ENCODE data around the gene CPTP. TPM values are rescaled to one million over a fixed set of nuclear protein-coding genes. Genes with fewer than 3 reads are reported as not detected.

Gene CPTP
- polyA plus RNA-seq, 1 experiment, result 7.1 TPM

DNA sequence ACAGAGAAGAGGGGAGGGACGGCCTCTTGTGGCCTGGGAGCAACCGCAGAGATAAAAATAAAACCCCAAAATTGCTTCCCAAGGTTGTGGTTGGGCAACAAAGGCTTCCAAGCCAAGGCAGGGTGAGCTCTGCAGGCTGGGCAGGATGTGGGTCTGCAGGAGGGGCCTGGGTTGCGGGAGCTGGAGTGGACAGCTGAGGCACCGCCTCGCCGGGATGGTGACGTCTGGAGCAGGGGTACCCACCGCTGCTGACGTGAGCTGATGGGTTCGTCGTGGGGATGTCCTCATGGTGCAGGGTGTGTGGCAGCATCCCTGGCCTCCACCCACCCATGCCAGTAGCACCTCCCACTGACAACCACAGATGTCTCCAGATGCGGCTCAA is 46.8 kb downstream of the CPTP start:
- Histone ChIP-seq H3K27ac (ENCODE audit: low read depth, low read length) (no peak overlapping the region), H3K9me3 (ENCODE audit: control insufficient read depth, insufficient read depth, low read length) (peaks cover 4% of the 10 kb centered on the region; the same call in 1 of the 2 replicates), H3K4me3 (ENCODE audit: low read depth, low read length) (no peak overlapping the region), H3K27me3 (ENCODE audit: control insufficient read depth, insufficient read depth, low read length) (no peaks in the 10 kb centered on the region)
- TF ChIP-seq, protein P1, sequence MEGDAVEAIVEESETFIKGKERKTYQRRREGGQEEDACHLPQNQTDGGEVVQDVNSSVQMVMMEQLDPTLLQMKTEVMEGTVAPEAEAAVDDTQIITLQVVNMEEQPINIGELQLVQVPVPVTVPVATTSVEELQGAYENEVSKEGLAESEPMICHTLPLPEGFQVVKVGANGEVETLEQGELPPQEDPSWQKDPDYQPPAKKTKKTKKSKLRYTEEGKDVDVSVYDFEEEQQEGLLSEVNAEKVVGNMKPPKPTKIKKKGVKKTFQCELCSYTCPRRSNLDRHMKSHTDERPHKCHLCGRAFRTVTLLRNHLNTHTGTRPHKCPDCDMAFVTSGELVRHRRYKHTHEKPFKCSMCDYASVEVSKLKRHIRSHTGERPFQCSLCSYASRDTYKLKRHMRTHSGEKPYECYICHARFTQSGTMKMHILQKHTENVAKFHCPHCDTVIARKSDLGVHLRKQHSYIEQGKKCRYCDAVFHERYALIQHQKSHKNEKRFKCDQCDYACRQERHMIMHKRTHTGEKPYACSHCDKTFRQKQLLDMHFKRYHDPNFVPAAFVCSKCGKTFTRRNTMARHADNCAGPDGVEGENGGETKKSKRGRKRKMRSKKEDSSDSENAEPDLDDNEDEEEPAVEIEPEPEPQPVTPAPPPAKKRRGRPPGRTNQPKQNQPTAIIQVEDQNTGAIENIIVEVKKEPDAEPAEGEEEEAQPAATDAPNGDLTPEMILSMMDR (IDR thresholded peaks at IDR 0.05; ENCODE audit: low read depth, low read length), result no peak
- CTCF ChIA-PET, result interaction anchor here (0.8 to 1.6 kb wide), 7 partner anchors 9 to 46 kb away, joined by 3 to 10 read pairs (median 4); no protein-coding TSS in a partner anchor
- DNase-seq (ENCODE audit: low read depth, low spot score), result no peak
- POLR2A ChIA-PET, result interaction anchor here (0.6 to 1.8 kb wide), 7 partner anchors 8 to 60 kb away, joined by 3 to 6 read pairs (median 3); partner anchors contain the start of gene MXRA8

DNA sequence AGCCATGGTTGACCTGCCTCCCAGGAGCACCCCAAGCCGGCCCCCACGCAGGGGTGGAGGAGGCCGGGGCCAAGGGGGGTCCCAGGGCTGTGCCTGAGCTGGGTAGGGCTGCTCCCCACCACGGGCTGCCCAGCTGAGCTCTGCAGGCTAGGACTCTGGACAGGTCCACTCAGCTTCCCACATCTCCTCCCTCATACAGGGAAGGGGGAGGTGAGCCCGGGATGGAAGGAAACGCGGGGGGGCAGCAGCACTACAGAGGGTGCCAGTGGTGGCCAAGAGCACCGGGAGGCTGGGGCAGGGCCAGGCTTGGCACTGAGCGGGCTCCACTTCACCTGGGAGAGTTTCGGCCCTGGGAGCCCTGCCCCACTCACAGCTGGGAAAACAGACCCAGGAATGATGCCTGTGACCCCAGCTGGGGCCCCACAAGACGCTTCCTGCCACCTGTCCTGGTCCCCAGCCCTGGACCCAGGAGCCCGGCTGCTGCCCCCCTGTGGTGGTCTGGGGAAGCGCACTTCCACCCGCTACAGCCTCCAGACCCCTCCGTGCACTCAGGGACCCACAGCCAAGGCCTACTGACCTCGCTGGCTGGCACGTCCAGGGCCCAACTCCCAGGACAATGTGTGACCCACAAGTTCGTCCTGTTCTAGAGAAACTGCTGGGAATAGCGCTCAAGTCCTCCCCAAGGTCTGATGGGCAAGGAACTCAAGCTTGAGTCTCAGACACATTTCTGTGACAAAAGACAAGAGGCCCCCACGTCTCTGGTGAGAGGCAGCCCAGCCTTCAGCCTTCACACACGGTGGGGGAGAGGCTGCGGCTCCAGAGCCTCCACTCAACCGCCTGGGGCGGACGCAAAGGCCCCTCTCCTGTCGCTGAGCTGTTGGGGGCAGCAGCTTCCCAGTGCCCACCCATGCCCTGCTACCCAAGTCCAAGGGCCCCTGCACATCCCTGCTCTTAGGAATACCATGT is 47.4 kb downstream of the CPTP start:
- H3K27ac ChIP-seq (ENCODE audit: low read depth, low read length), result no peak overlapping the region
- POLR2A ChIA-PET, result interaction anchor here (0.6 to 1.8 kb wide), 7 partner anchors 9 to 61 kb away, joined by 3 to 6 read pairs (median 3); partner anchors contain the start of gene MXRA8
- H3K9me3 ChIP-seq (ENCODE audit: control insufficient read depth, insufficient read depth, low read length), result peaks cover 4% of the 10 kb centered on the region; the same call in 1 of the 2 replicates
- CTCF ChIA-PET, result interaction anchor here (0.6 to 1.6 kb wide), 15 partner anchors 10 to 47 kb away, joined by 3 to 10 read pairs (median 3); no protein-coding TSS in a partner anchor
- no peak for DNase-seq (ENCODE audit: low read depth, low spot score)
- H3K27me3 ChIP-seq (ENCODE audit: control insufficient read depth, insufficient read depth, low read length), result no peaks in the 10 kb centered on the region
- peak overlapping the region; percentile 13; the same call in 1 of the 2 replicates for H3K4me3 ChIP-seq (ENCODE audit: low read depth, low read length)
- TF ChIP-seq, protein P1 (IDR thresholded peaks at IDR 0.05; ENCODE audit: low read depth, low read length), result peak; percentile 93

- peaks cover 4% of the 10 kb centered on the region; the same call in 1 of the 2 replicates for H3K9me3 ChIP-seq (ENCODE audit: control insufficient read depth, insufficient read depth, low read length)
- no peak overlapping the region for H3K27ac ChIP-seq (ENCODE audit: low read depth, low read length)
- H3K4me3 ChIP-seq (ENCODE audit: low read depth, low read length), result no peak overlapping the region; the same call in 1 of the 2 replicates
- ChIA-PET POLR2A (interaction anchor here (1.0 kb wide), 1 partner anchor 21 kb away, joined by 3 read pairs; no protein-coding TSS in a partner anchor), CTCF (interaction anchor here (0.6 to 1.3 kb wide), 9 partner anchors 8 to 34 kb away, joined by 3 to 7 read pairs (median 3); no protein-coding TSS in a partner anchor)
- DNase-seq (ENCODE audit: low read depth, low spot score), result no peak
- TF ChIP-seq, protein P1 (IDR thresholded peaks at IDR 0.05; ENCODE audit: low read depth, low read length), result no peak
- no peaks in the 10 kb centered on the region for H3K27me3 ChIP-seq (ENCODE audit: control insufficient read depth, insufficient read depth, low read length)
Observed at GRCh38 chr1:1373051-1373814, 48.6 kb downstream of the CPTP start.

DNA sequence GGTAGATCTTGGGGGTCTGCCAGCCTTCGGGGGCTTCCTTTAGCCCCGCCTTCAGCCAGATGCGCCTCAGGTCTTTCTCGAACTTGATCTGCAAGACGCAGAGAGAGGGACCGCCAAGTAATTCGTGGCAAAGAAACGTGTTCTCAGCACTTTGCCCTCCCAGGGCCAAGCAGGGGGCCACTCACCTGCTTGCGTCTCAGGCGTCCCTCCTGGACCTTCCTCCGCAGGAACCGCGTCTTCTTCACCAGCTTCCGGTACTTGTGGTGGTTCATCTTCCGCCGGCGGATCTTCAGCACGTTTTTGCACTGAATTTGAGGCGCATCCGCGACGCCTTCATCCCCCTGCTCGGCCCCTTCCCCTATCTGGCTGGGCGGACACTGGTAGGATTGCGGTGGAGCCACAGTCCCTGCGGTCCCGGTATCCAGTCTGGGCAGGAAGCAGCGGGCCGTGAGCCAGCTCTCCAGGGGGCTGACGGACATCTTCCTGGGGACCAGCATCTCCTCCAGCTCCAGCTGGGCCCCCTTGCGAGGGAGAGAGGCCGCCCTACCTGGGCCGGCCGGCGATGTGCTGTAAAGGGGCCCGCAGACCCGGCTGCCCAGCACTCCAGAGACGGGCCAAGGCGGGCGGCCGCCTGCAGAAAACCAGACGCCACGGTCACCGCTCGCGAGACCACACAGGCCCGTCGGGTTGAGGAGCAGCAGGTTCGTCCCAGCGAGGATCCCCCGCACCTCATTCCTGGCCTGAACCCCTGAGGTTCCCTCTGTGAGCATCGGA is 49.4 kb downstream of the CPTP start:
- no peak for DNase-seq (ENCODE audit: low read depth, low spot score)
- Histone ChIP-seq H3K4me3 (ENCODE audit: low read depth, low read length) (peak overlapping the region; percentile 83), H3K27ac (ENCODE audit: low read depth, low read length) (peak overlapping the region; percentile 52), H3K9me3 (ENCODE audit: control insufficient read depth, insufficient read depth, low read length) (peaks cover 4% of the 10 kb centered on the region; the same call in 1 of the 2 replicates), H3K27me3 (ENCODE audit: control insufficient read depth, insufficient read depth, low read length) (no peaks in the 10 kb centered on the region)
- CTCF ChIA-PET, result interaction anchor here (1.0 kb wide), 1 partner anchor 8 kb away, joined by 3 read pairs; no protein-coding TSS in a partner anchor
- POLR2A ChIA-PET, result interaction anchor here (1.0 to 2.2 kb wide), 6 partner anchors 12 to 194 kb away, joined by 3 to 16 read pairs (median 5); partner anchors contain the start of gene MXRA8
- TF ChIP-seq, protein P1 (IDR thresholded peaks at IDR 0.05; ENCODE audit: low read depth, low read length), result no peak

All from AG04450 (cell line).